K562 (cell line): Measurements from ENCODE around the gene ANKRD13D. TPM values are rescaled to one million over a fixed set of nuclear protein-coding genes. Genes with fewer than 3 reads are reported as not detected.

Experiments used
- AFF4 ChIP-seq: sonication (generic); formaldehyde crosslinking; IDR thresholded peaks from 2 replicates; pipeline ENCODE4 v1.8.0; 2023; ENCODE audit warnings: mild to moderate bottlenecking, missing genetic modification reagents
- ERF ChIP-seq: fragments of 450-650 bp; formaldehyde crosslinking; IDR thresholded peaks from 2 replicates; pipeline ENCODE4 v1.4.0; 2020; ENCODE audit warnings: mild to moderate bottlenecking, mixed read lengths
- MITF ChIP-seq: IDR thresholded peaks from 2 replicates; pipeline ENCODE4 v1.6.1; 2014; ENCODE audit warnings: antibody characterized with exemption
- STAG1 ChIP-seq: sonication (generic); formaldehyde crosslinking; IDR thresholded peaks from 2 replicates; pipeline ENCODE4 v1.5.0; 2020; ENCODE audit warnings: missing genetic modification reagents, borderline replicate concordance
- TRIM24 ChIP-seq, 2 experiments: fragments of 450-650 bp; IDR thresholded peaks; 2 replicates each; pipeline ENCODE4 v1.6.1; 2016
- YY1 ChIP-seq, 3 experiments: IDR thresholded peaks; 2 replicates each; pipeline ENCODE4 v1.6.1; 2011; ENCODE audit warnings: low read length in 2 of 3, mild to moderate bottlenecking in 2 of 3, moderate library complexity in 2 of 3, borderline replicate concordance in 1 of 3, control low read depth in 1 of 3, low read depth in 1 of 3; ENCODE audit not compliant: insufficient read depth in 3 of 3, insufficient replicate concordance in 2 of 3, control insufficient read depth in 1 of 3, insufficient read length in 1 of 3; ENCODE audit errors: extremely low read depth in 1 of 3
- ZFP30 ChIP-seq: fragments of 250-450 bp; sonication (Bioruptor Pico); IDR thresholded peaks from 2 replicates; pipeline ENCODE4 v1.8.0; 2022; ENCODE audit warnings: moderate library complexity, mild to moderate bottlenecking, inconsistent platforms, borderline replicate concordance
- ZNF174 ChIP-seq: fragments of 250-450 bp; sonication (Bioruptor Pico); IDR thresholded peaks from 2 replicates; pipeline ENCODE4 v1.4.0; 2020; ENCODE audit warnings: mild to moderate bottlenecking
- ZNF561 ChIP-seq: fragments of 450-650 bp; formaldehyde crosslinking; conservative IDR thresholded peaks from 2 replicates; pipeline ENCODE4 v1.4.0; 2020; ENCODE audit warnings: mild to moderate bottlenecking, moderate library complexity
- polyA plus RNA-seq, 8 experiments: library from polyadenylated mRNA; depleted of rRNA in 4 of 8; stranded (reverse) in 5 of 8; unstranded in 3 of 8; fragments of >200 nt; fragmentation: Nextera tagmentation in 2 of 8; fragmentation: Illumina TruSeq in 1 of 8; extraction: Ambion mirVana in 2 of 8; extraction: Trizol in 1 of 8; gene quantifications; 2 replicates each; pipeline versions ENCODE4 v1.2.1 to v1.2.3, GENCODE V29; 2011 to 2014; ENCODE audit warnings: inconsistent platforms in 1 of 8, missing spikeins in 1 of 8
- total RNA-seq, 7 experiments: library from RNA; depleted of rRNA in 6 of 7; stranded (reverse); fragments of >200 nt in 6 of 7; fragmentation: Illumina TruSeq in 2 of 7; extraction: Trizol in 2 of 7; gene quantifications; 2 replicates each; pipeline versions ENCODE4 v1.2.1 to v1.2.3, GENCODE V29; 2011 to 2021; ENCODE audit warnings: low replicate concordance in 1 of 7
- TF ChIP-seq, protein P1 (sequence below), 2 experiments: fragments of 450-650 bp; IDR thresholded peaks; 2 replicates each; pipeline ENCODE4 v1.6.1; 2018; ENCODE audit warnings: mild to moderate bottlenecking in 2 of 2, low read depth in 1 of 2; ENCODE audit not compliant: partially characterized antibody in 2 of 2
- TF ChIP-seq, protein P2 (sequence below): fragments of 450-650 bp; formaldehyde crosslinking; IDR thresholded peaks from 2 replicates; pipeline ENCODE4 v1.4.0; 2022; ENCODE audit warnings: missing genetic modification characterization
- TF ChIP-seq, protein P3 (sequence below), 2 experiments: fragments of 200-800 bp in 1 of 2; sonication (Bioruptor generic) in 1 of 2; sonication (generic) in 1 of 2; formaldehyde crosslinking in 1 of 2; IDR thresholded peaks in 1 of 2; conservative IDR thresholded peaks in 1 of 2; 2 replicates each; pipeline versions ENCODE4 v1.5.0 to v1.6.1; 2016 to 2020; ENCODE audit warnings: missing compliant biosample characterization in 1 of 2, missing genetic modification characterization in 1 of 2, missing genetic modification reagents in 1 of 2

Gene ANKRD13D
- total and polyA plus RNA-seq, 9 of the 15 experiments (the other 6 are each of a cell fraction or from before 2014, with no cell fraction given): 0.94 to 40.9 (median 22.4) TPM

DNA sequence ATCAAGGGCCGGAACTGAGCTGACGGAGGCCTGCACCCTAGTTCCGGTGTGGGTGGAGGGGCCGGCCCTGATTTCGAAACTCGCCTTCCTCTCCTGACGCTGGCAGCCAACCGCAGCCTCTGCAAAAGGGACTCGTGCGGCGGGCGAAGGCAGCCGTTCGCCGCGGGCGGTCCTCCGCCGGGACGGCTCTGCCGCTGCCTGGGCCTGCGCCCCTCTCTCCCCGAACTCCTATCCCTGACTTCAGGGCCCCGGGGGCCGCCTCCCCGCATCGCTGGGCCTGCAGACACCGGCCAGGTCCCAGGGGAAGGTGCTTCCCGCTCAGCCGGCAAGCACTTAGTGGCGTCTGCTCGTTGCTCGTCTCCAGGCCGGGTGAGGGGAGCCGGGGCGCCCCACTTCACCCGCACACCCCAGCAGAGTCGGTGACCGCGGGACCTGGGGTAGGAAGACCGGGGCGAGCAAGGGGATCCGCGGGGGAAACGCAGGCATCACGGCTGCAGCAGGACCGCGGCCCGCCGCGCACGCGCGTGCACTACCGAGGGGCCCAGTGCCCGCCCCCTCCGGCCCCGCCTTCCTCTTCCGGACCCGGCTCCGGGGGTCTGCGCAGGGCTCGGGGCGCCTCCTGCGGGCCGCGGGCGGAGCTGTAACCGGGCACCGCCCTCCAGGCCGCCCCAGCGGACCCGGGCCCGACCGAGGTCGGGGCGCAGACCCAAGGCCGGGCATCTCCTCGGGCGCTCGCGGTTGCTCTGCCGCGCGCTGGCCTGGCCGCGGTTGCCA is 464 bp upstream of the ANKRD13D start (continued):
- TF ChIP-seq, protein P1, sequence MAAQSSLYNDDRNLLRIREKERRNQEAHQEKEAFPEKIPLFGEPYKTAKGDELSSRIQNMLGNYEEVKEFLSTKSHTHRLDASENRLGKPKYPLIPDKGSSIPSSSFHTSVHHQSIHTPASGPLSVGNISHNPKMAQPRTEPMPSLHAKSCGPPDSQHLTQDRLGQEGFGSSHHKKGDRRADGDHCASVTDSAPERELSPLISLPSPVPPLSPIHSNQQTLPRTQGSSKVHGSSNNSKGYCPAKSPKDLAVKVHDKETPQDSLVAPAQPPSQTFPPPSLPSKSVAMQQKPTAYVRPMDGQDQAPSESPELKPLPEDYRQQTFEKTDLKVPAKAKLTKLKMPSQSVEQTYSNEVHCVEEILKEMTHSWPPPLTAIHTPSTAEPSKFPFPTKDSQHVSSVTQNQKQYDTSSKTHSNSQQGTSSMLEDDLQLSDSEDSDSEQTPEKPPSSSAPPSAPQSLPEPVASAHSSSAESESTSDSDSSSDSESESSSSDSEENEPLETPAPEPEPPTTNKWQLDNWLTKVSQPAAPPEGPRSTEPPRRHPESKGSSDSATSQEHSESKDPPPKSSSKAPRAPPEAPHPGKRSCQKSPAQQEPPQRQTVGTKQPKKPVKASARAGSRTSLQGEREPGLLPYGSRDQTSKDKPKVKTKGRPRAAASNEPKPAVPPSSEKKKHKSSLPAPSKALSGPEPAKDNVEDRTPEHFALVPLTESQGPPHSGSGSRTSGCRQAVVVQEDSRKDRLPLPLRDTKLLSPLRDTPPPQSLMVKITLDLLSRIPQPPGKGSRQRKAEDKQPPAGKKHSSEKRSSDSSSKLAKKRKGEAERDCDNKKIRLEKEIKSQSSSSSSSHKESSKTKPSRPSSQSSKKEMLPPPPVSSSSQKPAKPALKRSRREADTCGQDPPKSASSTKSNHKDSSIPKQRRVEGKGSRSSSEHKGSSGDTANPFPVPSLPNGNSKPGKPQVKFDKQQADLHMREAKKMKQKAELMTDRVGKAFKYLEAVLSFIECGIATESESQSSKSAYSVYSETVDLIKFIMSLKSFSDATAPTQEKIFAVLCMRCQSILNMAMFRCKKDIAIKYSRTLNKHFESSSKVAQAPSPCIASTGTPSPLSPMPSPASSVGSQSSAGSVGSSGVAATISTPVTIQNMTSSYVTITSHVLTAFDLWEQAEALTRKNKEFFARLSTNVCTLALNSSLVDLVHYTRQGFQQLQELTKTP (IDR thresholded peaks at IDR 0.05; ENCODE audit: low read depth in 1 of 2, partially characterized antibody in 2 of 2): no peak
- TF ChIP-seq ZNF174 (CRISPR knock-in tag) (no peak), STAG1 (CRISPR knock-in tag) (peak; percentile 26; the same call in 1 of the 2 replicates), ZFP30 (CRISPR knock-in tag) (no peak), AFF4 (CRISPR knock-in tag) (0 out of 2 replicates have a peak, but pooled peaks have one; percentile 65), YY1 (IDR thresholded peaks at IDR 0.05; ENCODE audit: borderline replicate concordance in 1 of 3, control insufficient read depth in 1 of 3, extremely low read depth in 1 of 3, insufficient read depth in 3 of 3, insufficient read length in 1 of 3, insufficient replicate concordance in 2 of 3, low read depth in 1 of 3, low read length in 2 of 3) (peak in 2 of 3 experiments; percentile 16 to 68), MITF (no peak), ERF (peak; percentile 67; the same call in 1 of the 2 replicates), TRIM24 (IDR thresholded peaks at IDR 0.05) (peak; percentile 44 to 71; a peak in 2 of 4 replicates), ZNF561 (CRISPR knock-in tag) (no peak)
- TF ChIP-seq, protein P2, sequence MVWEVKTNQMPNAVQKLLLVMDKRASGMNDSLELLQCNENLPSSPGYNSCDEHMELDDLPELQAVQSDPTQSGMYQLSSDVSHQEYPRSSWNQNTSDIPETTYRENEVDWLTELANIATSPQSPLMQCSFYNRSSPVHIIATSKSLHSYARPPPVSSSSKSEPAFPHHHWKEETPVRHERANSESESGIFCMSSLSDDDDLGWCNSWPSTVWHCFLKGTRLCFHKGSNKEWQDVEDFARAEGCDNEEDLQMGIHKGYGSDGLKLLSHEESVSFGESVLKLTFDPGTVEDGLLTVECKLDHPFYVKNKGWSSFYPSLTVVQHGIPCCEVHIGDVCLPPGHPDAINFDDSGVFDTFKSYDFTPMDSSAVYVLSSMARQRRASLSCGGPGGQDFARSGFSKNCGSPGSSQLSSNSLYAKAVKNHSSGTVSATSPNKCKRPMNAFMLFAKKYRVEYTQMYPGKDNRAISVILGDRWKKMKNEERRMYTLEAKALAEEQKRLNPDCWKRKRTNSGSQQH (CRISPR knock-in tag): no peak
- TF ChIP-seq, protein P3, sequence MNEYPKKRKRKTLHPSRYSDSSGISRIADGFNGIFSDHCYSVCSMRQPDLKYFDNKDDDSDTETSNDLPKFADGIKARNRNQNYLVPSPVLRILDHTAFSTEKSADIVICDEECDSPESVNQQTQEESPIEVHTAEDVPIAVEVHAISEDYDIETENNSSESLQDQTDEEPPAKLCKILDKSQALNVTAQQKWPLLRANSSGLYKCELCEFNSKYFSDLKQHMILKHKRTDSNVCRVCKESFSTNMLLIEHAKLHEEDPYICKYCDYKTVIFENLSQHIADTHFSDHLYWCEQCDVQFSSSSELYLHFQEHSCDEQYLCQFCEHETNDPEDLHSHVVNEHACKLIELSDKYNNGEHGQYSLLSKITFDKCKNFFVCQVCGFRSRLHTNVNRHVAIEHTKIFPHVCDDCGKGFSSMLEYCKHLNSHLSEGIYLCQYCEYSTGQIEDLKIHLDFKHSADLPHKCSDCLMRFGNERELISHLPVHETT (CRISPR knock-in tag; conservative IDR thresholded peaks at IDR 0.05 in 1 of 2, IDR thresholded peaks at IDR 0.05 in 1 of 2): peak in 1 of 2 experiments; percentile 90; a peak in 2 of 4 replicates
